ENCODE results near the gene OR51B6.

- TF ChIP-seq, protein P1, sequence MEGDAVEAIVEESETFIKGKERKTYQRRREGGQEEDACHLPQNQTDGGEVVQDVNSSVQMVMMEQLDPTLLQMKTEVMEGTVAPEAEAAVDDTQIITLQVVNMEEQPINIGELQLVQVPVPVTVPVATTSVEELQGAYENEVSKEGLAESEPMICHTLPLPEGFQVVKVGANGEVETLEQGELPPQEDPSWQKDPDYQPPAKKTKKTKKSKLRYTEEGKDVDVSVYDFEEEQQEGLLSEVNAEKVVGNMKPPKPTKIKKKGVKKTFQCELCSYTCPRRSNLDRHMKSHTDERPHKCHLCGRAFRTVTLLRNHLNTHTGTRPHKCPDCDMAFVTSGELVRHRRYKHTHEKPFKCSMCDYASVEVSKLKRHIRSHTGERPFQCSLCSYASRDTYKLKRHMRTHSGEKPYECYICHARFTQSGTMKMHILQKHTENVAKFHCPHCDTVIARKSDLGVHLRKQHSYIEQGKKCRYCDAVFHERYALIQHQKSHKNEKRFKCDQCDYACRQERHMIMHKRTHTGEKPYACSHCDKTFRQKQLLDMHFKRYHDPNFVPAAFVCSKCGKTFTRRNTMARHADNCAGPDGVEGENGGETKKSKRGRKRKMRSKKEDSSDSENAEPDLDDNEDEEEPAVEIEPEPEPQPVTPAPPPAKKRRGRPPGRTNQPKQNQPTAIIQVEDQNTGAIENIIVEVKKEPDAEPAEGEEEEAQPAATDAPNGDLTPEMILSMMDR (conservative IDR thresholded peaks at IDR 0.05 in 1 of 2, IDR thresholded peaks at IDR 0.05 in 1 of 2; ENCODE audit: extremely low read depth in 1 of 2, insufficient read depth in 1 of 2, low read depth in 1 of 2, low read length in 2 of 2), result no peak
- TF ChIP-seq EZH2 (IDR thresholded peaks at IDR 0.05; ENCODE audit: borderline replicate concordance, low read length), result no peak
Measured at GRCh38 chr11:5363679-5364078, 12.4 kb downstream of the OR51B6 start.
